Inferior parietal cortex (tissue), 1 donor: Measurements from ENCODE around the gene NFE2L2.
A peak's percentile ranks its signal among the peaks of the same experiment; 100 is the strongest.
"Not testable (repeated sequence)": the region's sequence is repeated elsewhere in the genome, so short reads cannot be mapped to it uniquely, and the experiment has no call there.

Experiments
- DNase-seq: peaks from one replicate; pipeline ENCODE4 v3.0.0-alpha.2; 2016; ENCODE audit errors: extremely low spot score

NFE2L2 gene

DNA sequence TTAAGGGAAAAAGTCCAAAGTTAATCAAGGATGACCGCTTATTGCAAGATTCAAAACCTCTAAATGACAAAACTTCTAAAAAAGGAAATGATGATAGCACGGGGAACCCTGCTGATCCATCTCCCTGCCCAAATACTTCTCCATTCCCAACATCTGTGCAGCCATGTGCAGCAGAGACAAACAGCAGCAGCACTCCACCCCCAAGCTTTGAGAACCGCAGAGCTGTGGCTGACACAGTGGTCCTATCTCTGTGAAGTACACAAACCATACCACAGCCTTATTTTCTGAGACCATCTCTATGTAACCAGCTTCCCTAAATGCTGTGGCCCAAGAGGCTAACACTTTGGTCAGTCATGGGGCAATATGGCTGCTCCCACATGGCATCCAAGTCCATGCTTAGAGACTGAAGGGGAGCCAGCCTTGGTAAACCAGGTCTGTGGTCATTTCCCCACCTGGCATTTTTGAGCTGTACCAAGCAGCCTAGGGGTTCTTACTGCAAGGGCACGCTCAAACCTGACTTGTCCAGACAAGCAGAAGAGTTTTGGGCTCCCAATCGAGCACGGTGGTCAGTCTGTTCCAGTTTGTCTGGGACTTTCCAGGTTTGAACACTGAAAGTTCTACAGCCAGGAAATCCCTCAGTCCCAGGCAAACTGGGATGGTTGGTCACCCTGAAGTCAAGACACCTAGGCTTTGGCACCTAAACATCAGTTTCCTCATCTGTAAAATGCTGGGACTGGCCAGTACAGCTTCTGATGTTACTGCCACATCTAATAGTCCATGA, 17.1 kb upstream of the NFE2L2 start:
- no peak for DNase-seq

DNA sequence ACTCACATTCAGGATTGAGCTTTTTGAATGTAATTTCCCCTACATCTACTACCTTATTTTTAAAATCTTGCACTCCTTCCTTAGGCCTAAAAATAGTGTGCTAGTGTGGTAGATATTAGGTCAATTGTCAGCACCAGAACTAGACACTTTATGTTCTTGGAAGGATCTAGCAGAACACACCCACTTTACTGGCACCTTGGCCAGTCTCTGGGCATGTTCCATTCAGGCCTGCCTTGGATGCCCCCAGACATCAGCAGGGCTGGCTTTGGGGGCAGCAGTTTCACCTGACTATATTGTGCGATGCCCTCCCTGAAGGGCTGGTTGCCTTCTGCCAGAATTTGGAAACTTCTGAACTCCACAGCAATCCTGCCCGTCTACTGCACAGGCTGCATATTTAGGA, 15.3 kb upstream of the NFE2L2 start:
- no peak for DNase-seq

- no peak for DNase-seq
These were observed 11.2 kb upstream of the NFE2L2 start for GRCh38 chr2:177275743-177276055.

- no peak for DNase-seq
These were observed 10.7 kb upstream of the NFE2L2 start for GRCh38 chr2:177275040-177275742.

GRCh38 chr2:177273408-177273807, 8.9 kb upstream of the NFE2L2 start:
- no peak for DNase-seq

- DNase-seq, result no peak
These were observed 8.2 kb upstream of the NFE2L2 start for GRCh38 chr2:177272765-177273164.

GRCh38 chr2:177271981-177272666, 7.6 kb upstream of the NFE2L2 start:
- DNase-seq, result no peak

DNA sequence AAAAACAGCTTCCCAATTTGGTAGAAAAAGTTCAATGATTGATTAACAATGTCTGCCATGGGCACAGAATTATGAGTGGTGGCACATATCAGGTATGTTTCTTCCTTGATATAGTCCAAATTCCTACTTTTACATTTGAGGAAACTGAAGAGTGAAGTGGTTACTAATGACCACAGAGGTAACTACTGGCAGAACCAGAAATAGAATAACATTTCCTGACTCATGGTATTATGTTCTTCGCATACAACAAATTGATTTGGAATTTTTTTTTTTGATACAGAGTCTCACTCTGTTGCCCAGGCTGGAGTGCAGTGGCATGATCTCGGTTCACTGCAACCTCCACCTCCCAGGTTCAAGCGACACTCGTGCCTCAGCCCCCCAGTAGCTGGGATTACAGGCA, 6.0 kb upstream of the NFE2L2 start:
- no peak for DNase-seq

DNA sequence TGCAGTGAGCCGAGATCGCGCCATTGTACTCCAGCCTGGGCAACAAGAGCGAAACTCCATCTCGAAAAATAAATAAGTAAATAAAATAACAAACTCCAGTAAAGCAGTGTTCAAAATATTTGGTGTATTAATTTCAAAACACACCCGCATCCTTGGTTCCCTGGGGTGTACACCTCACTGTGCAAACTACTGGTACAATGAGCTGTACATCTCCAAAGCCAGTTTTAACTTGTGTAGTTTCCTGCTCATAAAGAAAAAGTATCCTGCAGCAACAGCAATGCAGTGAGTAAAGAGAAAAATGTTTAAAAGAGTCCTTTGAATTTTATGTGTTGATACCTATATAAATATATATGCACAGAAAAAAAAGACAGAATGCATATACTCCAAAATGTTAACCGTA, 4.4 kb upstream of the NFE2L2 start:
- DNase-seq, result no peak

- no peak for DNase-seq
These were observed 3.8 kb upstream of the NFE2L2 start for GRCh38 chr2:177268187-177268871.

DNA sequence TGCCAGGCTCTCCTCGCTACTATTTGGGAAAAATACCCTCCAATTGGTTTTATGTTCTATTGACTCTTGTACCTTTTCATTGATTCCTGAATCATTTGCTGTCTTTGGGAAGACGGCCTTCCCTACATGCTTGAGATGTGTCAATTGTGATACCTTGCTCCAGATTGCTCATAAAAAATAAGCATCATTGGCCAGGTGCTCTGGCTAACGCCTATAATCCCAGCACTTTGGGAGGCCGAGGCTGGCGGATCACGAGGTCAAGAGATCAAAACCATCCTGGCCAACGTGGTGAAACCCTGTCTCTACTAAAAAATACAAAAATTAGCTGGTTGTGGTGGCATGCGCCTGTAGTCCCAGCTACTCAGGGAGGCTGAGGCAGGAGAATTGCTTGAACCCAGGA, 2.4 kb upstream of the NFE2L2 start:
- DNase-seq, result not testable (repeated sequence)

DNA sequence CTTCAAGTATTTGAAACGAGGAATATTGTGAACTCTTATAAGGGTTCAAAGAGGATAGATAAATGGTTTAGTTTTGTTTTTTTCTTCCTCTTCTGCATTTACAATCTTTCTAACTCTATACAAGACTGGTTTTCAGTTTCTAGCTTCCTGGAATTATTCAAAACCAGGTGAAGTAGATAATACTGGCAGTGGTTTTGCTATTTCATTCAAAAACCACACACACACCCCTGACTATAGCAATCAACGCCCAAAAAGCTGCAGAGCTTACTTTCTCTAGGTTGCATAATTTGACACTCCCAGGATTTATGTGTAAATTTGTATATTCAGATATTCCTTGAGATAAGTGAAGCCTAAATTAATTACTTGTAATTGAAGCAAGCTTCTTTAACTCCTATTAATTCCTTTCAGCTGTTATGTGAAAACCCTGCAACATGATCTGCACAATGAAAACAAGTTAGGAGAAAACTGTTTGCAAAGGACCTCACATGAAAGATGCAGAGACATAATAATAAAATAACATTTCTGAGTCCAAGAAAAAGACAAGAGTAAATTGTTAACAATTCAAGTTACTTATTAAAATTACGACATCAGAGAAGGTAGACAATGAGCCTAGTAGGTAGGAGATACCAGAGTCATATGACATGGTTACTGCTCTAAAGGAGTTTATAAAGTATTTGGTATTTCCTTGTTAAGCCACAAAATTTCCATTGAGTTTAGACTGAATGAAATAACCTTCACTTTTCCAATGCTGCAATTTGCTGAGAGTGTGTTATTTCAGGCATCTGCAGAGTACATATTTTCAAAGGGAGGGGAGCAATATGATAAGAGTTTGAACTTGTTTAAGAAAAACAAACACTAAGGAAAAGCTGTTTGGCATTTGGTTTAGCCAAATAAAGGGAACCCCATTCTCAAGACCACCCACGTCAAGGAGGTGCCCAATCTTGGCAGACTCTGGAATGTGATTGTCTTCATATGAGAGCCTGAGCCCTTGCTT, 1.6 kb upstream of the NFE2L2 start:
- DNase-seq, result peak; percentile 30

DNA sequence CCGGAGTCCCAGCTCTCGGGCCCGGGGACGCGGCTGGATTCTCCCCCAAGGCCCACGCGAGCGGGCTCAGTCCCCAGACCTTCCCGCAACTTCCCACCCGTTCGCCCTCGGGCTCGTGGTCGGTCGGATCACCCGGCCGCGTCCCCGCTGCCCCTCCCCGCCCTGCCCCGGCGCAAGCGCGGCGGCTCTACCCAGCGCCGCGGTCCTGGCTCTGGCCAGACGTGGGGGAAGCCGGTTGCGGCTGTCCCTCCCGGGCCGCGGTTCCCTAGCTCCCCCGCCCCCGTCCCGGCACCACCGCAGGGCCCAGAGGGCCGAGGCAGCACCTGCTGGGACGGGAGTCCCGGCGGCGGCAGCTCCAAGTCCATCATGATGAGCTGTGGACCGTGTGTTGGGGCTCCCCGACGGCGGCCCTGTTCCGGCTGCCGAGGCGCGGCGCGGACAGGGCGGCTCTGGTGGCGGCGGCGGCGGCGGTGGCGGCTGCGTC, 276 bp downstream of the NFE2L2 start:
- DNase-seq, result no peak

DNA sequence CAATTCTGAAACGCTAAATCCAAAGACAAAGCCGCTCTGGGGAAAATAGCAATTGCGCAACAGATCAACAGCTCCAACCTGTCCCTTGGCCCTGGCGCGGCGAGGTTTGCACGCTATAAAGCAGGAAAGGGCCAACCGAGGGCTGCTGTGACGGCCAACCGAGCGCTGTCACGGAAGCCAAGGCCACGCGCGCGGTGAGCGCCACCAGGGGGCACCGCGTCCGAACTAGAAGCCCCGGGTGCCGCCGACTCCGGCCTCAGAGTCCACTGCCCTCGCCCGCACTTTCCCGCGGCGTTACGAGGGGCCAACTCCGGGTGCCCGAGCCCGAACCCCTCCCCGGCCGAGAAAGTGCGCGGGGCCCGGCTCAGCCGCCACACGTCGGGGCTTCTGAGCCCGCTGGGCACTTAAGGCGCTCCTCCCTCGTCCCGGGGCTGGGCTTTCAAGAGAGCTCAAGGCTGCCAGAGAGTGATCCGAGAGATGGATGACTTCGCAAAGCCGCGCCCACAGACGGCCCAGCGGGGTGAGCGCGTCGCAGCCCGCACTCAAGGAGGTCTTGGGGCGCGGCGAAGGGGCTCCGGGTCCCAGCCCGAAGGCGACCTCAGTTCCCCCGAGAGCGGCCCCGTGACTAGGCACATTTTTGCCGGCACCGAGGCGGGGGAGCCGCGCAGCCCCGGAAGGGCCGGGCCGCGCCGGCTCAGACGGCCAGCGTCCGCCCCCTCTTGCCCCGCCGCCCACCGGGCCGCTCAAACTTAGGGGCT, 897 bp downstream of the NFE2L2 start:
- peak; percentile 96 for DNase-seq

DNA sequence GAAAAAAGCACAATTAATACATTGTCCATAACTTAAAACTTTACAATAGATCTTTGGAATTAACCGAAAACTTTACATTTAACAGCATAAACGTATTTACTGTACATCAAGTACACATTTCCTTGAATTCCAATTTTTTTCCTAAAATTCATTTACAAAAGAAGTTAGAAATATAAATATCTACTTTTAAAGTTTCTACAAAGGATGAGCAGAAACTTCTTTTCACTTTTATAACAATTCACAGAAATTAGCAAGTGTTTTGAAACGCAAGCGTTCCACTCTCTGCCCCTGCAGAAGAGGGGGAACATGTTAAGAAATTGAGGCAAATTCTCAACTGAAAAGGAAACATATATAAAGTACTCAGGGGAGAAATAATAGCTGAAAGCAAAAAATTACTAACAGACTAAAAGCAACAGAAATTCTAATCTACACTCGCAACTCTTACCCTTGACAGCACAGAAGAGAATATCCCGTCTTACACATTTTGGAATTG, 1.5 kb downstream of the NFE2L2 start:
- DNase-seq, result no peak

DNA sequence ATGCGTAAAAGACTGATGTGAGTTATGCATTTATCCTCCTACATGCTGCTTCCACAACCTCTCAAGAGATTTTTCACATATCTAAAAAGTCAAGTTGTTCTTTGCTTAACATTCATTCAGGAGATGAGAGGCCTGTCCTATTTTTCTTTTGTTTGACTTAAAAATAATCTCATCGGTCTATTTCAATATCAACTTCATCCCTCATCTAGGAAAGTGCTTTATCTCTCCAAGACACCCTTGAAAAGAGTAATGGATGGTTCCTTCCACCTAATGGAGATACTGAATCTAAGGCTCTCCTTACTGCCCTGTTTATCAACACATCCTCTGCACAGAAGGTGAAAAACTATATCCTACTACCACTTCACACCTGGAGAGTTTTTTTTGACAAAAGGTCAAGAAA, 2.4 kb downstream of the NFE2L2 start:
- DNase-seq, result no peak

- DNase-seq, result no peak
These were observed 3.1 kb downstream of the NFE2L2 start for GRCh38 chr2:177261116-177262060.

- DNase-seq, result no peak
These were observed 4.1 kb downstream of the NFE2L2 start for GRCh38 chr2:177260379-177260778.

DNA sequence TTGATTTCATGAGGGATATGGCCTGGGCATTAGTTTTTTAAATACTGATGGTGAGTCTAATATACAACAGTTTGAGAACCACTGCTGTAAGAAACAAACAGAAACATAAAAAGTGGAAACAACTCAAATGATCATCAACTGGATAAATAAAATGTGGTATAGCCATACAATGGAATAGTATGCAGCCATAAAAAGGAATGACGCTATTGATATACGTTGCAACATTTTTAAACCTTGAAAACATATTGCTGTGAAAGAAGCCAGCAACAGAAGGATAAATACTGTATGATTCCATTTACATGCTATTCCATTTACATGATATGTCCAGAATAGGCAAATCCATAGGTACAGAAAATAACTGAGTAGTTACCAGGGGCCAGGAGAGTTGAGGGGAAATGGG, 6.5 kb downstream of the NFE2L2 start:
- no peak for DNase-seq
